Heart right ventricle (tissue), 16 donors: ENCODE results near the gene NPAS1. TPM values are rescaled to one million over a fixed set of nuclear protein-coding genes. Genes with fewer than 3 reads are reported as not detected.
"Not testable (repeated sequence)": the region's sequence is repeated elsewhere in the genome, so short reads cannot be mapped to it uniquely, and the experiment has no call there.

Source experiments
- ATAC-seq, 8 donors: fragments of 200-7000 bp; cut with Tn5 transposase; one replicate each; pipeline ENCODE4 v1.9.1; 2020; ENCODE audit warnings: mild to moderate bottlenecking in 8 of 8, moderate library complexity in 8 of 8, moderate number of reproducible peaks in 1 of 8
- DNase-seq, 2 donors: peaks; one replicate each; pipeline ENCODE4 v3.0.0-alpha.2; 2020
- H3K27ac ChIP-seq, 10 donors: fragments of 200-600 bp; sonication (generic) in 2 of 10; one replicate each; pipeline versions ENCODE4 v1.5.0 to v1.8.0; 2020 to 2022; ENCODE audit warnings: mild to moderate bottlenecking in 3 of 10
- H3K27me3 ChIP-seq, 7 donors: fragments of 200-600 bp; one replicate each; pipeline ENCODE4 v1.8.0; 2021 to 2022; ENCODE audit warnings: mild to moderate bottlenecking in 2 of 7
- H3K36me3 ChIP-seq, 9 donors: fragments of 200-600 bp; sonication (generic) in 1 of 9; one replicate each; pipeline versions ENCODE4 v1.5.0 to v1.8.0; 2020 to 2022; ENCODE audit warnings: mild to moderate bottlenecking in 2 of 9
- H3K4me1 ChIP-seq, 9 donors: fragments of 200-600 bp; sonication (generic) in 1 of 9; one replicate each; pipeline versions ENCODE4 v1.5.0 to v1.8.0; 2020 to 2022; ENCODE audit warnings: mild to moderate bottlenecking in 4 of 9
- H3K4me3 ChIP-seq, 10 donors: fragments of 200-600 bp; sonication (generic) in 2 of 10; one replicate each; pipeline versions ENCODE4 v1.5.0 to v1.8.0; 2020 to 2022; ENCODE audit warnings: mild to moderate bottlenecking in 7 of 10, moderate library complexity in 2 of 10
- H3K9me3 ChIP-seq, 11 donors: fragments of 200-600 bp in 10 of 11; sonication (generic) in 2 of 11; one replicate each; pipeline versions ENCODE4 v1.5.0 to v1.8.0; 2013 to 2022; ENCODE audit warnings: mild to moderate bottlenecking in 2 of 11, control low read depth in 1 of 11, moderate library complexity in 1 of 11
- WGBS, 2 donors: extraction: QIAGEN DNeasy Blood & Tissue Kit; methylation state at CpG; one replicate each; pipeline ENCODE4 v1.1.7; 2013; ENCODE audit warnings: inconsistent platforms in 1 of 2; 5-methylcytosine and 5-hydroxymethylcytosine counted together
- intact Hi-C, 10 donors: fragments of 100-400 bp; cut with DNase I; formaldehyde crosslinking; loops; one replicate each; pipeline versions ENCODE4 v1.11.1 to v1.14.2; 2022
- polyA plus RNA-seq, 2 donors: library from polyadenylated mRNA; stranded (reverse); fragments of 200-250 nt; gene quantifications; one replicate each; pipeline ENCODE4 v1.2.3, GENCODE V29; 2013
- total RNA-seq, 10 donors: library from RNA; stranded (reverse); fragmentation: NEBNext Ultra II Directional in 3 of 10; extraction: Animal tissue kit (Norgen Biotek cat#: 25700) in 3 of 10; gene quantifications; one replicate each; pipeline versions ENCODE4 v1.2.1 to v1.2.4, GENCODE V29; 2021 to 2023
- TF ChIP-seq, protein P1 (sequence below), 9 donors: fragments of 200-600 bp; sonication (generic) in 2 of 9; IDR thresholded peaks; one replicate each; pipeline versions ENCODE4 v1.5.0 to v1.8.0; 2021 to 2022; ENCODE audit warnings: antibody characterized with exemption in 9 of 9, mild to moderate bottlenecking in 5 of 9, moderate library complexity in 1 of 9
- donor health status: Arrhythmogenic right ventricular cardiomyopathy.
- donor health status: ischemic (EF 13 %, LVEDD 7.1; RV severe dilation, severe dysfunction).
- donor health status: healthy with polysubstance abuse.
- donor health status: DM: no; HTN: yes; CAD: no.
- donor health status: DM: no; HTN: no; CAD: no.
- donor health status: ischemic (EF 25% LVEDD 6.9; RV normal size, moderate dysfunction).
- donor health status: ischemic (EF 25% LVEDD 5.7; RV mildly dilated, moderate dysfunction).
- donor health status: healthy.
- donor health status: DM: yes; HTN: yes; CAD: no.
- donor health status: Ischemic cardiomyopathy.
- donor health status: ischemic (EF 35%, LVEDD 5.7; RV mildly dilated, moderate dysfunction).
- donor health status: nonischemic (EF 11% LVEDD 7.7; RV severe dilation, severe dysfunction).
- donor health status: DM: yes; HTN: yes; CAD: no.
- donor health status: PGD.
- donor health status: ischemic (EF 29% LVEDD 5.4; RV normal size, mild dysfunction).
- donor health status: nonischemic (EF 23%, LVEDD 6.1; RV moderate dilation, normal function).

NPAS1 gene
- total and polyA plus RNA-seq, 12 donors: 0.17 to 1.3 (median 0.40) TPM; not detected in 2

DNA sequence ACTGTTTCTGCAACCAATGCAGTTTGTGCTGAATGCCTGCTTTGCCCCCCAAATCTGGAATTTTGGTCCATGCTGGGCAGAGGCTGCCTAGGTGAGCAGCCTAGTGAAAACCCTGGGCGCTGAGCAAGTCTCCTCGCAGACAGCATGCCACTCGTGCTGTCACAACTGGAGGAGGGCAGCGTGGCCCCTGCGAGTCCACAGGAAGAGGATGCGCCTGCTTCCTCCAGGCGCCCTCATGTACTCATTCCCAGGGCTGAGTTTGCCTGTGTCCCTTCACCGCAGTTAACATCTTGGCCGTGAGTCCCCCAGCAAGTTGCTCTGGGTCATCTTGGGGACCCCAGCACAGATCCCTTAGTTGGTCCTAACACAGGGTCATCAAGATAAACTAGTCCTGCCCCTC lies 55.0 kb downstream of the NPAS1 start:
- TF ChIP-seq, protein P1, sequence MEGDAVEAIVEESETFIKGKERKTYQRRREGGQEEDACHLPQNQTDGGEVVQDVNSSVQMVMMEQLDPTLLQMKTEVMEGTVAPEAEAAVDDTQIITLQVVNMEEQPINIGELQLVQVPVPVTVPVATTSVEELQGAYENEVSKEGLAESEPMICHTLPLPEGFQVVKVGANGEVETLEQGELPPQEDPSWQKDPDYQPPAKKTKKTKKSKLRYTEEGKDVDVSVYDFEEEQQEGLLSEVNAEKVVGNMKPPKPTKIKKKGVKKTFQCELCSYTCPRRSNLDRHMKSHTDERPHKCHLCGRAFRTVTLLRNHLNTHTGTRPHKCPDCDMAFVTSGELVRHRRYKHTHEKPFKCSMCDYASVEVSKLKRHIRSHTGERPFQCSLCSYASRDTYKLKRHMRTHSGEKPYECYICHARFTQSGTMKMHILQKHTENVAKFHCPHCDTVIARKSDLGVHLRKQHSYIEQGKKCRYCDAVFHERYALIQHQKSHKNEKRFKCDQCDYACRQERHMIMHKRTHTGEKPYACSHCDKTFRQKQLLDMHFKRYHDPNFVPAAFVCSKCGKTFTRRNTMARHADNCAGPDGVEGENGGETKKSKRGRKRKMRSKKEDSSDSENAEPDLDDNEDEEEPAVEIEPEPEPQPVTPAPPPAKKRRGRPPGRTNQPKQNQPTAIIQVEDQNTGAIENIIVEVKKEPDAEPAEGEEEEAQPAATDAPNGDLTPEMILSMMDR (IDR thresholded peaks at IDR 0.05): no peak
- no peaks in the 10 kb centered on the region for H3K27me3 ChIP-seq
- H3K27ac ChIP-seq: no peak overlapping the region
- no peak for DNase-seq
- no peak overlapping the region for H3K4me3 ChIP-seq
- intact Hi-C loops: no loop called here
- no peak for ATAC-seq
- WGBS, 2 donors: 67 to 79% methylated on average over 9 of the region's 9 CpGs
- H3K36me3 ChIP-seq: peaks cover 0 to 100% (median 54%) of the 10 kb centered on the region in 9 donors
- H3K4me1 ChIP-seq: peaks cover 0 to 22% (median 3%) of the 10 kb centered on the region in 9 donors
- no peaks in the 10 kb centered on the region for H3K9me3 ChIP-seq

DNA sequence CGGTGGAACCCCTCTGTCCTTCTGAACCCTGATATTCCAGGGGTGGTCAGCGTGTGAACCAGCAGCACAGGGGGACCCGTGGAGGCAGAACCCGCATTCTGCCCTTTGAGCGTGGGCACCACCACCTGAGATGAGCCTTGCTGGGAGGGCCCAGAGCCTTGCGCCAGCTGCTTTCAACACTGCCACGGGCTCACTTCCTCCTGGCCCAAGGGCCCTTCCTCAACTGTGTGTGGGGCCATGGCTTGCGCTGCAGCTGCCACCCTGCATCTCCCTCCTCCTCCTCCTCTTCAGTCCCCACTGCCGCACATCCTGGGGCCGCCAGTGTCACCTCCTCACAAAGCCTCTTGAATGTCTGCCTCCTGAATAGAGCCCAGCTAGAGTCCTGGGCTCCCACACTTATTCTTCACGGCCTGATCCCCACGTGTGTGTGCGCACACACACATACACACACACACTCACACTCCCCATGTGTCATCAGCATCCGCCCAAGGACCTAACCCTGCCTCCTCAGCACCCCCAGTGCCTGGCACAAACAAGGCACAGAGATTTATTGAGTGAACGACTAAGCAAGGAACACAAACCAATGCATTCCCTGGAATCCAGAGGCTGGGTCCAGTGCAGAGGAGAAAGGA lies 55.7 kb downstream of the NPAS1 start:
- WGBS, 2 donors: 84 to 85% methylated on average over 15 of the region's 15 CpGs
- TF ChIP-seq, protein P1 (IDR thresholded peaks at IDR 0.05): no peak
- DNase-seq: no peak

DNA sequence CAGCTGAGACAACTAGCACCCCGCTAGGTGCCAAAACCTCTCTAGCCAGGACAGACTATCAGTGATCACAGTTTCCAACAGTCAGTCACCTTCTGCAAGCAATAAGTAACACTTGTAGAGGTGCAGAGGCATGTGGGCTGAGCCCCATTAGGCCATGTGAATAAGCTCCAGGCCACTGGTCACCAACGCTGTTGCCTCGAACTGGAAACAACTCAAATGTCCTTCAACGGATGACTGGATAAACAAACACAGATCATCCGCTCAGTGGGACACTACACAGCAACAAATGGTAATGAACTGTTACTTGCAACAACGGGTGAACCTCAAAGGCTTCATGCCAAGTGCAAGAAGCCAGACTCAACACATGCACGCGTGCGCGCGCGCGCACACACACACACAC lies 56.3 kb downstream of the NPAS1 start:
- Histone ChIP-seq H3K9me3 (no peaks in the 10 kb centered on the region), H3K27me3 (no peaks in the 10 kb centered on the region), H3K4me3 (no peak overlapping the region), H3K36me3 (peaks cover 0 to 100% (median 53%) of the 10 kb centered on the region in 9 donors), H3K27ac (no peak overlapping the region), H3K4me1 (peaks cover 0 to 23% (median 6%) of the 10 kb centered on the region in 9 donors)
- WGBS, 2 donors: 79 to 81% methylated on average over 13 of the region's 13 CpGs
- TF ChIP-seq, protein P1 (IDR thresholded peaks at IDR 0.05): no peak
- intact Hi-C loops: no loop called here
- ATAC-seq: peak in 1 of 8 donors; percentile 27
- DNase-seq: no peak

More for the DNA sequence above, 55.7 kb downstream of the NPAS1 start:
- Histone ChIP-seq H3K27me3 (no peaks in the 10 kb centered on the region), H3K9me3 (no peaks in the 10 kb centered on the region), H3K27ac (no peak overlapping the region), H3K36me3 (peaks cover 0 to 100% (median 48%) of the 10 kb centered on the region in 9 donors), H3K4me3 (no peak overlapping the region), H3K4me1 (peaks cover 0 to 23% (median 6%) of the 10 kb centered on the region in 9 donors)
- intact Hi-C loops: no loop called here
- ATAC-seq: peak in 2 of 8 donors; percentile 10 to 24

DNA sequence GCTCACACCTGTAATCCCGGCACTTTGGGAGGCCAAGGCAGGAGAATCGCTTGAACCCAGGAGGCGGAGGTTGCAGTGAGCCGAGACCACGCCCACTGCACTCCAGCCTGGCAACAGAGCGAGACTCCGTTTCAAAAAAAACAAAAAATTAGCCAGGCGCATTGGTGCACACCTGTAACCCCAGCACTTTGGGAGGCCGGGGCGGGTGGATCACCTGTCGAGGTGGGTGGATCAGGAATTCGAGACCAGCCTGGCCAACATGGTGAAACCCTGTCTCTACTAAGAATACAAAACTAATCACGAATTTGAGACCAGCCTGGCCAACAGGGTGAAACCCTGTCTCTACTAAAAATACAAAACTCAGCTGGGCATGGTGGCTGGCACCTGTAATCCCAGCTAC lies 58.7 kb downstream of the NPAS1 start:
- not testable (repeated sequence) for DNase-seq, ATAC-seq, H3K27ac ChIP-seq, H3K27me3 ChIP-seq, H3K4me3 ChIP-seq, H3K9me3 ChIP-seq
- 96 to 97% methylated on average over 13 of the region's 13 CpGs for WGBS, 2 donors
- Histone ChIP-seq H3K36me3 (peaks cover 0 to 100% (median 59%) of the 10 kb centered on the region in 9 donors), H3K4me1 (peaks cover 0 to 23% (median 6%) of the 10 kb centered on the region in 9 donors)
- intact Hi-C loops: loop anchor here in 4 of 10 donors (2.0 kb wide), 2 partner anchors 46 to 52 kb away; partner anchors contain the start of gene SAE1 (in 1 of the 4)

DNA sequence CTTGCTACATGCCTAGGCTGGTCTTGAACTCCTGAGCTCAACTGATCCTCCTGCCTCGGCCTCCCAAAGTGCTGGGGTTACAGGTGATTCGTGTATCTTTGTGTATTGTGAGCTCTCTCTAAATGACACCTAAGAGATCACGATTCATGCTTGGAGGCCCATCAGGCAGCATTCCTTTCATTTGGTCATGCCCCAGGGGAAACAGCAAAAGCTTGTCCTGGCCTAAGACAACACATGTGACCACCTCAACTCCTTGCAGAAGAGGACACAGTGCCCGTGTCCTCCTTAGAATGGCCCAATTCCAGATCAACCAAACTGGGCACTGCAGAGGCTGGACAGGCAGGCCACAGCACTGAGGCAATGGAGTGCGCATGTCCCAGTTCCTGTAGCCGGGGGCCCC lies 61.5 kb downstream of the NPAS1 start:
- intact Hi-C loops: loop anchor here in 4 of 10 donors (2.0 to 5.0 kb wide), 2 partner anchors 41 to 42 kb away; no protein-coding TSS in a partner anchor
- no peaks in the 10 kb centered on the region for H3K27me3 ChIP-seq
- no peak overlapping the region for H3K27ac ChIP-seq
- TF ChIP-seq, protein P1 (IDR thresholded peaks at IDR 0.05): no peak
- ATAC-seq (no peak), DNase-seq (no peak)
- WGBS, 2 donors: 82 to 87% methylated on average over 6 of the region's 6 CpGs
- H3K9me3 ChIP-seq: no peaks in the 10 kb centered on the region
- peaks cover 0 to 9% (median 6%) of the 10 kb centered on the region in 9 donors for H3K4me1 ChIP-seq
- peaks cover 0 to 100% (median 77%) of the 10 kb centered on the region in 9 donors for H3K36me3 ChIP-seq
- no peak overlapping the region for H3K4me3 ChIP-seq
